Fibroblast of pulmonary artery (primary cell): ENCODE measurements around the gene ZNF281.

Experiments
- DNase-seq: peaks from one replicate; pipeline ENCODE4 v3.0.0-alpha.2; 2010; ENCODE audit warnings: low read depth
- H3K4me3 ChIP-seq: replicated peaks from 2 replicates; pipeline ENCODE4 v1.5.1; 2011; ENCODE audit warnings: low read depth, mild to moderate bottlenecking, control low read depth, low read length, moderate library complexity
- CTCF ChIP-seq: IDR thresholded peaks from 2 replicates; pipeline ENCODE4 v1.5.1; 2011; ENCODE audit warnings: mild to moderate bottlenecking, control low read depth, low read length, inconsistent platforms; ENCODE audit errors: missing control alignments

ZNF281 gene

DNA sequence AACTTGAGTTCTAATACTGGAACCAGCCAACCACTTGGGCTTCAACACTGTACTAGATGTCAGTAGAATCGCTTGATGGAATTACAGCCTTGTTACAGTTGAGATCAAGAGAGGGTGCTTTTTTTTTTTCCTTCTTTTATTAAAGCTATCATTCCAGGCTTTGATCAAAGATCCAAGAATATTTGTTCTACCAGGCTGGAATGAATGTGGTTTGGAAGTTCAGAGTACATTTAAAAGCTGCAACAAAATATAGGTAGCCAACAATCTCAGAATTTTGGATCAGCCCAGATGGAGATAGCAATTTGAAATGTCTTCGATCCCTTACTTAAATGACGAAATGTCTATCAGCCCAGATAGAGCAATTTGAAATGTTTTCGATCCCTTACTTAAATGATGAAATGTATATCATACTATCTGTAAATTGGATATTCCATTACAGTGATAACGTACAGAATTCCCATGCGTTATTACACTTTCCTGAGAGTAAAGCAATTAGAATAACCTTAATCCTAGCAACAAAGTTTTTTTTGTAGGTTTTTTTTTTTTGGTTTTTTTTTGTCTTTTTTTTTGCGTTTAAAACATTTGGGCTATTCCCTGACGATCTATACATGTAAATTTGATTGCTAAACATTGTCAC, 3.6 kb downstream of the ZNF281 start:
- no peak overlapping the region for H3K4me3 ChIP-seq
- TF ChIP-seq CTCF, result no peak
- no peak for DNase-seq

GRCh38 chr1:200405264-200405663, 4.6 kb downstream of the ZNF281 start:
- peak; percentile 24 for DNase-seq
- no peak for TF ChIP-seq CTCF
- no peak overlapping the region for H3K4me3 ChIP-seq

DNA sequence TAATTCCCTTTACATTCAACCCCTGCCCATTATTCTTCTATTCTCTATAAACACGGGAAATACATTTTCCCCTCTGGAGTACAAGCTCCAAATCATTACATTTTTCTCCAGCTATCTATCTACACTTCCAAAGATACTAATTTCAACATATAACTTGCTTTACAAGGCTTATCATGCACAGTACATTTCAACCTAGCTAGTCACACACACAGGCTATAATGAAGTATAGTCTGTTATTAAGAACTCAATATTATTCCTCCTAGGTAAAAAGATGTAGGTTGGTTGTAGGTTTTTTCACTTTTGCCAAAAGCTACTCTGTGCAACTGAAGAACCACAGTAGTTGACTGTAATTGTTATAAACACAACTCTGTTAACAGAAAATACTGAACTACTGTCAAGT, 8.1 kb downstream of the ZNF281 start:
- no peak for DNase-seq
- H3K4me3 ChIP-seq, result no peak overlapping the region
- no peak for TF ChIP-seq CTCF

- H3K4me3 ChIP-seq, result no peak overlapping the region
- TF ChIP-seq CTCF, result no peak
- DNase-seq, result no peak
These were observed 8.6 kb downstream of the ZNF281 start for GRCh38 chr1:200401263-200401662.

DNA sequence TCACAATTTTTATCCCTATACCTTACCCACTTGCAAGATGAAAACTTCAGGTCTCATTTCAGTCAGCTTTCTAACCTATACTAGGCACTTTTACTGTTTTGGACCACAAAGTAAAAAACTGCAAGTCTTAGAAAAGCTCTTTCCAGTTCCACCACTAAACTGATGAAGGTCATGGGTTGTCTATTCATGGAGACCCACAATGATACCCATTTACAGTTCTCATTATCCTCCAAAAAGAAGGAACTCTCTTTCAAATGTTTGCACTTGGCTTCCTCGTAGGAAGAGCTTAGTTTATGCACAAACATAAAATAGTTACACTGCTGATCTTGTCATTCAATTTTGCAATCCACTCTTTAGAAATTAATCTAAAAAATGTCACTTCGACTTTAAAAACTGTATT, 9.3 kb downstream of the ZNF281 start:
- DNase-seq, result no peak
- no peak overlapping the region for H3K4me3 ChIP-seq
- no peak for TF ChIP-seq CTCF

DNA sequence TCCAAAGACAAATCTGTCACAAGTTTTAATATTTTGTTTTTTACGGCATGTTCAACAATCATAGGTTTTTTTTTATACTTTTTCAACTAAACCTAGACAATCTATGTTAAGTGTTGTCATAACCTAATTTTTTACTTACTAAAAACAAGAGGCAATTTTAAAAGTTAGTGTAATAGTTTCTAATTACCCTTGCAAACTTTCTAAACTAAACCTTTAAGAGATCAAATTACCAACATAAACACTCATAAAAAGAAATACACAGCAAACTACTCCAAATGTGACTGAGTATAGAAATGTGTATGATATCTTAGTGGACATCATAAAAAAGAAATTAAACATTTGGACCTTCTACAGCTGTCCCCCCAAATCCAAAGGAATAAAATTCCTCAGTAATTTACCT, 10.0 kb downstream of the ZNF281 start:
- no peak overlapping the region for H3K4me3 ChIP-seq
- TF ChIP-seq CTCF, result no peak
- DNase-seq, result no peak

GRCh38 chr1:200398373-200398772, 11.5 kb downstream of the ZNF281 start:
- DNase-seq, result no peak
- H3K4me3 ChIP-seq, result no peak overlapping the region
- no peak for TF ChIP-seq CTCF
